IMR-90 (cell line): ENCODE results near the gene PRKAG2.

Experiments used
- BHLHE40 ChIP-seq: fragments of 150-350 bp; IDR thresholded peaks from 2 replicates; pipeline ENCODE4 v1.6.1; 2016; ENCODE audit warnings: mild to moderate bottlenecking, low read depth, low read length
- CEBPB ChIP-seq: IDR thresholded peaks from 2 replicates; pipeline ENCODE4 v1.6.1; 2012; ENCODE audit warnings: low read depth, low read length, improper control_type of control experiment
- CHD1 ChIP-seq: IDR thresholded peaks from 2 replicates; pipeline ENCODE4 v1.6.1; 2012; ENCODE audit warnings: low read depth, low read length, improper control_type of control experiment
- CTCF ChIP-seq: conservative IDR thresholded peaks from 2 replicates; pipeline ENCODE4 v1.5.1; 2012; ENCODE audit warnings: mild to moderate bottlenecking, low read depth, low read length, improper control_type of control experiment
- FOS ChIP-seq: fragments of 150-350 bp; IDR thresholded peaks from 2 replicates; pipeline ENCODE4 v1.6.1; 2016; ENCODE audit warnings: low read depth, low read length
- MAFK ChIP-seq: IDR thresholded peaks from 2 replicates; pipeline ENCODE4 v1.6.1; 2012; ENCODE audit warnings: low read depth, low read length, improper control_type of control experiment
- MAZ ChIP-seq: IDR thresholded peaks from 2 replicates; pipeline ENCODE4 v1.6.1; 2012; ENCODE audit warnings: low read depth, mild to moderate bottlenecking, low read length, improper control_type of control experiment, moderate library complexity, borderline replicate concordance
- MXI1 ChIP-seq: IDR thresholded peaks from 2 replicates; pipeline ENCODE4 v1.6.1; 2012; ENCODE audit warnings: low read depth, mild to moderate bottlenecking, low read length, moderate library complexity, borderline replicate concordance
- POLR2A ChIP-seq: IDR thresholded peaks from 2 replicates; pipeline ENCODE4 v1.6.1; 2012; ENCODE audit warnings: mild to moderate bottlenecking, low read depth, low read length
- RAD21 ChIP-seq: IDR thresholded peaks from 2 replicates; pipeline ENCODE4 v1.6.1; 2012; ENCODE audit warnings: low read length, improper control_type of control experiment
- RCOR1 ChIP-seq: IDR thresholded peaks from 2 replicates; pipeline ENCODE4 v1.6.1; 2012; ENCODE audit warnings: mild to moderate bottlenecking, low read length, improper control_type of control experiment; ENCODE audit not compliant: insufficient replicate concordance
- RFX5 ChIP-seq: IDR thresholded peaks from 2 replicates; pipeline ENCODE4 v1.8.0; 2012; ENCODE audit warnings: low read depth, mild to moderate bottlenecking, low read length, moderate library complexity
- SMC3 ChIP-seq: fragments of 150-350 bp; IDR thresholded peaks from 2 replicates; pipeline ENCODE4 v1.6.1; 2016; ENCODE audit warnings: low read depth, mild to moderate bottlenecking, antibody characterized with exemption, low read length, moderate library complexity
- USF2 ChIP-seq: fragments of 150-350 bp; IDR thresholded peaks from 2 replicates; pipeline ENCODE4 v1.6.1; 2017; ENCODE audit warnings: mild to moderate bottlenecking, antibody characterized with exemption, low read length, low read depth

- no peak for TF ChIP-seq RCOR1
- no peak for TF ChIP-seq CTCF
- TF ChIP-seq POLR2A, result no peak
- no peak for TF ChIP-seq BHLHE40
- TF ChIP-seq SMC3, result no peak
- TF ChIP-seq CHD1, result no peak
- TF ChIP-seq CEBPB, result no peak
- no peak for TF ChIP-seq USF2
- no peak for TF ChIP-seq MXI1
- TF ChIP-seq MAFK, result no peak
- no peak for TF ChIP-seq FOS
- TF ChIP-seq RAD21, result no peak
- TF ChIP-seq MAZ, result no peak
- TF ChIP-seq RFX5, result no peak
Observed at GRCh38 chr7:151919595-151919994, 42.7 kb upstream of the PRKAG2 start.
